COLO668 (cell line): ENCODE data around the gene TWF2.

Source experiments
- DNase-seq: peaks from one replicate; lab custom pipeline; 2025; ENCODE audit not compliant: unreplicated experiment; lab: John Stamatoyannopoulos, UW

TWF2 gene

DNA sequence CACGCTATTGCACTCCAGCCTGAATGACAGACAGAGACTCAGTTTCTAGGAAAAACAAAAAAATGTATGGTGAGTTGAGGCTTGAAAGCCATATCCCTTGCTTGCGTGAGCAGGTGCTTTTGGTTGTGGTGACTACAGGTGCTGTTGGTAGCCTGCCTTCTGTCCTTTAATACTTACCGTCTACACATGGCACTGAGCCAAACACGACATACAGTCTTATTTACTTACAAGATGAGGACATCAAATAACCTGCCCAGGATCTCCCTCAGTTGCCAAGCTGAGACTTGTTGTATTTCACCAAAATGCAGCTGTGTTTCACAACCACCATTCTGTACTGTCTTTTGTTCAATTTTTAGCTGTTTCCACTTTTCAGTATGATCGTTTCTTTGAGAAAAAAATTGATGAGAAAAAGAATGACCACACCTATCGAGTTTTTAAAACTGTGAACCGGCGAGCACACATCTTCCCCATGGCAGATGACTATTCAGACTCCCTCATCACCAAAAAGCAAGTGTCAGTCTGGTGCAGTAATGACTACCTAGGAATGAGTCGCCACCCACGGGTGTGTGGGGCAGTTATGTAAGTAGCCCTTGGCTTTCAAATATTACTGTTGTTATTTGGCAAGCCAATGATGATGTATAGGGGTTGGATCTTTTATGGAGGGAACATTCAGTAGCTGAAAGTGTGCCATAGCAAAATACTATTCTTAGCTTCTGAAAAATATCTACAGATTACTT is 34.5 kb downstream of the TWF2 start:
- peak; percentile 85 for DNase-seq

DNA sequence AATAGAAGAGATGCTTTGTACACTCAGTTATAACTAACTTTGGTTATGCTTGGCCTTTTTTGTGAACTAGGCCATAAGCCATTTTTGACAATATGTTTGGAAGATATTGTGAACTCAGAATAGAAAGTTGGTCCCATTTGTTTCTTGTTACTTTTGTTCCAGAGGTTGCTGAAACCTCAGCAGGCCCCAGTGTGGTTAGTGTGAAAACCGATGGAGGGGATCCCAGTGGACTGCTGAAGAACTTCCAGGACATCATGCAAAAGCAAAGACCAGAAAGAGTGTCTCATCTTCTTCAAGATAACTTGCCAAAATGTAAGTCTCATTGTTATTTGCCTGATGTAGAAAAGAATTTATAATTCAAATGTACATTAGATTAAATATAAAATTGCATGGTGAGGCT is 35.3 kb downstream of the TWF2 start:
- no peak for DNase-seq

DNA sequence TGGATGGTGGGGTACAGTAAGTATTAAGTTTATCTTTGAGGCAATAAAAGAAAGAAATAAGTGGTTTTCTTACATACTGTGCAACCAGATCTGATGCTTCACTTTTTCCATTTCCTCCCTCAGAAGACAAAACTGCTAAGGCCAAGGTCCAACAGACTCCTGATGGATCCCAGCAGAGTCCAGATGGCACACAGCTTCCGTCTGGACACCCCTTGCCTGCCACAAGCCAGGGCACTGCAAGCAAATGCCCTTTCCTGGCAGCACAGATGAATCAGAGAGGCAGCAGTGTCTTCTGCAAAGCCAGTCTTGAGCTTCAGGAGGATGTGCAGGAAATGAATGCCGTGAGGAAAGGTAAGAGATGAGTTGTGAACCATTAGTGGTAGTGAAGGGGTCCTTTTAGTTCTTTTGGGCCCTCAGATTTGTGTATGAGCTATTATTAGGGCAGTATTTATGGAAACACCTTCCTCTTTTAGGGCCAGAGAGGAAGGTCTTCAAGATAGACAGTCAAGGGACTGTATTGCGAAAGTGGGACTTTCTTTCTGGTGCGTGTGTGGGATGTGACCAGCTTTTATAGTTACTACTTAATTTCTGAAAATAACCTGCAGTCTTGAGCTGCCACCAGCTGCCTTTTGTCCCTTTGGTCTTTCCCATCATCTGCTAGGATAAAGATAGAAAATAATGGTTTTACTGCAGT is 36.4 kb downstream of the TWF2 start:
- no peak for DNase-seq

DNA sequence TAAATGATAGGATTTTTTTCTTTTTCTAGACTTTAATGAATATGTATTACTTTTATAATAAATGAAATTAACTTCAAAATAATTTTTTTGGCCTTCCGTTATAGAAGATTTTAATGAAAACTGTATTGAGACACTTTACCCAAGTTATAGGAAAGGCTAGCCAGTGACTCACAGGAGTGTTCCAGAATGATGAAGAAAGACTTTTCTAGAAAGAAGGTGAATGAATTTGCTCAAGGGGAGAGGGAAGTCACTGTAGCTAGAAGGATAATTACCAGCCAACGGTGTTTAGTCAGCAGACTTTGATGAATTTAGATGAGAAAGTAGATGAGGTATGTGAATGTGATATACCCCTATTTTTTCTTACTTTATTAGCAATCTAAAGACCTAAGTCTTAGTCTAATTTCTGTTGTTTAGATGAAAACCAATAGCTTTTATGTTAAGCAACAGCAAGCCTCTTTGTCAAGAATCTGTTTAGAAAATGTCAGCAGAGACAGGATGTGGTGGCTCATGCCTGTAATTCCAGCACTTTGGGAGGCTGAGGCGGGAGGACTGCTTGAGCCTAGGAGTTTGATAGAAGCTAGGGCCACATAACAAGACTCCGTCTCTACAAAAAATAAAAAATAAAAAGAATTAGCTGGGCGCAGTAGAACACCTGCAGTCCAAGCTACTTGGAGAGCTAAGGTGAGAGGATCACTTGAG is 37.8 kb downstream of the TWF2 start:
- no peak for DNase-seq

DNA sequence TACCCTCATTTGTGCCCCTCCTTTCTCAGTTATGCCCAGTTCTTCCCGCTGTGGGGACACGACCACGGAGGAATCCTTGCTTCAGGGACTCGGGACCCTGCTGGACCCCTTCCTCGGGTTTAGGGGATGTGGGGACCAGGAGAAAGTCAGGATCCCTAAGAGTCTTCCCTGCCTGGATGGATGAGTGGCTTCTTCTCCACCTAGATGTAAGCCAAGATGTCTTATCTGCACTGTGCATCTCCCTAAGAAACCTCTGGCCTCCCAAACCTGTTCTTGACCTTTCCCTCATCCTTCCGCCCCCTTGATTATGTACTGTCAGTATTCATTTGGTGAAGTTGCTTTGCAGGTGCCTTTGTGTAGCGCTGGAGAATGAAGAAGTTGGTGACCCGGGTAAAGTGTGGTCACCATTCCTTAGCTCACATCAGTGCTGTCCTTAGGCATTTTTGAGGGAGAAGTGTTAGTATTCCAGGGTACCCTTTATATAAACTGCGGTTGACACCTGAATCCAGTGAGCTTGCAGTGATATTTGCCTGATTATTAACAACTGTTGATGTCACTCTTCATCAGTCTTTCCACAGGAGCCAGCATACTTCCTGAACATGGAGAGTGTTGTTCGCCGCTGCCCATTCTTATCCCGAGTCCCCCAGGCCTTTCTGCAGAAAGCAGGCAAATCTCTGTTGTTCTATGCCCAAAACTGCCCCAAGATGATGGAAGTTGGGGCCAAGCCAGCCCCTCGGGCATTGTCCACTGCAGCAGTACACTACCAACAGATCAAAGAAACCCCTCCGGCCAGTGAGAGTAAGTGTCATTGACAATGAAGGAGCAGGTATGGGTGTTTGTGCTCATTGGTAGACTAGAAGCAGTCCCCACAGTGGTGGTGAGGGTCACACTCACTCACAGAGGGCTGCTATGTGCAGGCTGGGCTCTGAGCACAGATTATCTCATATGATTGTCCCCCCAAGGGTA is 40.0 kb downstream of the TWF2 start:
- DNase-seq: no peak

DNA sequence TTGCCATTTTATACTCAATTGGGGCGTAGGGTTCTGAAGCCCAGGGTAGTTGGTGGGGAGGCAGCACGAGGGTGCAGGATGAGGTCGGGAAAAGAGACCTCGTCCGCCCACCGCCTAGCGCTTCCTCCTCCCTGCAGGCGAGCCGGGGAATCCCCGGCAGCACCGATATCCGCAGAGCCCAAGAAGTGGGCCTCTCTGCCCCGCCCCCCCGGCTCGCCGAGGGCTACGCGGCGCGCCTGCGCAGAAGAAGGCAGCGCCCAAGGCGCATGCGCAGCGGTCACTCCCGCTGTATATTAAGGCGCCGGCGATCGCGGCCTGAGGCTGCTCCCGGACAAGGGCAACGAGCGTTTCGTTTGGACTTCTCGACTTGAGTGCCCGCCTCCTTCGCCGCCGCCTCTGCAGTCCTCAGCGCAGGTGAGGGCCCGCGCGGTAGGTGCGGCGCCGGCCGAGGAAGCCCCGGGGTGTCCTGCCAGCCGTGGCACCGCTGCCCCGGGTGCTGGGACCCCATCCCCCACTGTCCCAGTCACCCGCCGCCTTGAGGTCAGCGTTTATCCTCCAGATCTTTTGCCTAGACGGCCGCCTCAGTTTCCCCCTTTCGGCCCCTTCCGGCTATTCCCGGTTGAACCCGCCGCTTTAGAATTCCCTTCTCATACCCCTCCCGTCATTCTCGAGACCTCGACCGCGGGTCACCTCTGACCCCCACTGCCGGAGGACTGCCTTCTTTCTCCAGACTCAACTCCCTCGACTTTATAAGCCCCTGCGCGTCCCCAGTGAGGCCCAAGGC is 40.9 kb downstream of the TWF2 start, which contains the start of gene ALAS1:
TSS of gene ALAS1 (plus strand) at position 319 of the 784 bp plus-strand sequence. CDS start 1,082 bp downstream, outside the sequence.
- DNase-seq: peak; percentile 92

DNA sequence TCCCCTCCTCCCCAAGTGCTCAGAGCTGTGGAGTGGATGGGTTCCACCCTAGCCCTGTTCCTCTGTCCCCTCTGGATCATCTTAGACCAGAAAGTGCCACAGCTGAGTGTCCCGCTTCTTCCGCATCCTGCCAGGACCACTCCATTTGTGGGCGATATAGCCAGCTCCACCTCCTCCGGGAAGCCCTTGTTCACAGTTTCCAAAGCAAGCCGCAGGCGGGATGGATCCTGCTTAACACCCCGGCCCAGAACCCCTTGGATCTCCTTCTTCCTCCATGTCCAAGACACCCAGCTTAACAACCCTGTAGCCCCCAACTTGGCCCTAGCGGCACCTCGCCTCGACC is 41.5 kb downstream of the TWF2 start:
- DNase-seq: no peak

DNA sequence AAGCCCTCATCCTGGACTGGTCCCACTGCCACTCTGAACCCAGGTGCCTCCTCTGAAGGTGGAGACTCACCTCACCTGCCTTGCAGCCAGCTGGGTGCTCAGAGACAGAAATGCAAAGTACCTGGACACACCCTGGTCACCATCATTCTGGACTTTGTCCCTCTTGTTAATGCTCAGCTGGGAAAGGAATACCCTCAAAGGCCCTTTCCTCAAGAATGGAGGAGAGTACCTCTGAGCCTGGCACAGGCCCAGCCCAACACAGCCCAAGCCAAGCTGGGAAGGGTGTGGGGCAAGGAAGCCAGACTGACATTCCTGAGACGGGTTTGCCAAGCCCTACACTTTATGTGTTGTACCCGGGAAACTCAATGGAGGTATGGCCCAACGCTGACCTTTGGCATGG is 42.0 kb downstream of the TWF2 start:
- peak; percentile 38 for DNase-seq

DNA sequence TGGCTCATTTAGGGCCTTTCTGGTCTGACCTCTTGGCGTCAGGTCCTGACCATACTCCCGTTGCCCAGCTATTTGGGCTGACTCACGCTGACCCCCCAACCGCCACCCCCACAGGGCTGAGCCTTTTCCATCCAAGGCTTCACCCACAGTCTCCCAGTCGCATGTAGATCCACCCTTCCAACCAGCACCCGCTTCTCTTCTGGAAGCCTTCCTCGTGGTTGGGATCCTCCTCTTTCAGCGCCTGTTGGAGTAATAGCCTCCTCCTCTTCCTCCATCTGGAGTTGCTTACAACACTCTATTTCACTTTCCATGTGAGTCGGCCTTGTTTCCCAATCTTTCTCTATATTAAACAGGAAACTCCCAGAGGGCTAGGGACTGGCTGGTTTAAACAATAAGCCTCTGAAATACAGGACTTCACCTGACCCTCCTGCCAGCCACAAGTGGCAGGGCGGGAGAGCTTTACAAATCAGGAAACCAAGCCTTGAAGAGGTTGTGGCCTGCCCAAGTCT is 43.1 kb downstream of the TWF2 start:
- no peak for DNase-seq

DNA sequence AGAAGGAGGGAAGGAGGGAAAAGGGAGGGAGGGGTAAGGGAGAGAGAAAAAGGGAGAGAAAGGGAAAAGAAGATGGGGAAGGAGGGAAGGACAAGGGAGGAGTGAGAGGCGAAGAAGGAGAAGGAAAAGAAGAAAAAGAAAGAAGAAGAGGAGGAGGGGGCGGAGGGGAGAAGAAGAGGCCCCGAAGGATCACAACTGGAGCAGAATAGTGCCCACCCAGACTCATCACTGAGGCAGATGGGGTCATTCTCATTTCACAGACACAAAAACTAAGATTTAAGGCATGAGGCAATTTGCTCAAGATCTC is 43.7 kb downstream of the TWF2 start:
- DNase-seq: no peak

DNA sequence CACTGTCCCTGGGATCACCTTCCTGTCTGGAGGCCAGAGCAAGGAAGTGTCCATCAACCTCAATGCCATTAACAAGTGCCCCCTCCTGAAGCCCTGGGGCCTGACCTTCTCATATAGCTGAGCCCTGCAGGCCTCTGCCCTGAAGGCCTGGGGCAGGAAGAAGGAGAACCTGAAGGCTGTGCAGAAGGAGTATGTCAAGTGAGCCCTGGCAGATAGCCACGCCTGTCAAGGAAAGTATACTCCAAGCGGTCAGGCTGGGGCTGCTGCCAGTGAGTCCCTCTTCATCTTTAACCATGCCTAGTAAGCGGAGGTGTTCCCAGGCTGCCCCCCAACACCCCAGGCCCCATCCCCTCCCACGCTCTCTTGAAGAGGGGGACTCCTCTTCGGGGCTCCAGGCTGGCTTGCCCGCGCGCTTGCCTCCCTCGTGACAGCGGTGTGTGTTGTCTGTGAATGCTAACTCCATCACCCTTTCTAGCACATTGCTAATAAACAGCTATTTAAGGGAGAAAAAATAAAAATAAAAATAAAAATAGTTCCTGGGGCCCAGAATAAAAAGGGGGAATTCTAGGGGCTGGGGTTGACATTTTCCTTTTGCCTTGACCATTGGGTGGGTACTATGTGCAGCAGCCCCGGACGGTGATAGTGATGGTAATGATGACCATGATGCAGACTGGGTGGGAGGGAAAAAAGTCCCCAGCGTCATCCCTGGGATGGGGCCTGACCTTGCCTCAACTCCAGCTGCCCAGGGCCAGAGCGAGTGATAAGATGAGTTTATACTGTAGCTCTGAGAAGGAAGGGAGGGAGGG is 44.3 kb downstream of the TWF2 start:
- no peak for DNase-seq

DNA sequence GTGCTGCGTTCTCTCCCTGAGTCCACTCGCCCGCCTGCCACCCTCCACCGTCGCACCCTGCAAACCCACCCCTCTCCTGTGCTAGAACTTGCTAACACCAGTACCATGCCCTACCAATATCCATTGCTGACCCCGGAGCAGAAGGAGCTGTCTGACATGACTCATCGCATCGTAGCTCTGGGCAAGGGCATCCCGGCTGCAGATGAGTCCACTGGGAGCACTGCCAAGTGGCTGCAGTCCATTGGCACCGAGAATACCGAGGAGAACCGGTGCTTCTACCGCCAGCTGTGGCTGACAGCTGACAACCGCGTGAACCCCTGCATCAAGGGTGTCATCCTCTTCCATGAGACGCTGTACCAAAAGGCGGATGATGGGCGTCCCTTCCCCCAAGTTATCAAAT is 45.9 kb downstream of the TWF2 start:
- peak; percentile 21 for DNase-seq

DNA sequence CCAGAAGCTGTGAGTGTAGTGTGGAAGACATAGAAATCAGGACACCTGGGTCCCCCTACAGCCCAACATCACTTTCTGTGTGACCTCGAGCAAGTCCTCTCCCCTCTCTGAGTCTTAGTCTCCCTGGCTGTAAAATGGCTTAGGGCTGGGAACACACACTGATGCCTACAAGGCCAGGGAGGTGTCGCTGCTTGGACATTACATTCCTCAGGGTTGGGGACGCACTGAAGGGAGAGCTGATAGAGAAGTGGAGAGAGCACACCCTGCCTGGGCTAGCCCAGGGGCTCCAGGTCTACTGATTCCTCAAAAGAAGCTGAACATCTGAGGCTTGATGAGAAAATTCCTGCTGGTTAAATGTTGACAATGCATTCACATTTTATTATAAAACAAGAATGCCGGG is 47.3 kb downstream of the TWF2 start:
- DNase-seq: no peak

DNA sequence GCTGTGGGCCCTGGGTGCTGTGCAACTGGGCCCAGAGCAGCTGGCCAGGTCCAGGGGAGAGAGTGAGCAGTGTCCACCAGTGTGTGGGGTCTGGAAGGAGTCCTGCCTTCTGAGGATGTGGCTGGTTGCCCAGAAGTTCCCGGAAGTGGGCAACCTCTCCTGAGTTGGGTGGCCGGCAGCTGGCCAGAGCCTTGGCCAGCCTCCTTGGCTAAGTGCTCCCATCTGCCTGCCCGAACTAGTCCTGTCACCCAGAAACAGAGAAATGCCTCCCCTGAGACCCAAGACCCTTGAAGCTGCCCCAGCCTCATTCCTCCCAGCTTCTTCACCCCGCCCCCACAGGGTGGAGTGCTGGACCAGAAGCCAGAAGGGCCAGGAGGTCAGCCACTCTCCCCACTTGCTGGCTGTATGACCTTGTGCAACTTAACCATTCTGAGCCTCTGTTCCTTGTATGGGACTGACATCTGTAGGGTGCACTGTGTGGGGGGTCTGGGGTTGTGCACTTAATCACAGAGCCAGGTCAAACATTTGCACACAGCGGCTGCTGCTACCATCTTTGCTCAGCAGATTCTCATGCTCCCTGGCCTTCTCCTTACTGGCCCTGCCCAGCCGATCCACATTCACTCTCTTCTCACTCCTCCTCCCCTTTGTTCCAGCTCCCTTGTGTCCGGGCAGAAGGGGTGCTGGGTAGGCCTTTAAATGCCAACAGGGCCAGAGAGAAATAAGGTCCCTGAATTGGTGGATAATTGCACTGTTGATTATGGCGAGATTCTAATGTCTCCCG is 48.5 kb downstream of the TWF2 start:
- DNase-seq: no peak

DNA sequence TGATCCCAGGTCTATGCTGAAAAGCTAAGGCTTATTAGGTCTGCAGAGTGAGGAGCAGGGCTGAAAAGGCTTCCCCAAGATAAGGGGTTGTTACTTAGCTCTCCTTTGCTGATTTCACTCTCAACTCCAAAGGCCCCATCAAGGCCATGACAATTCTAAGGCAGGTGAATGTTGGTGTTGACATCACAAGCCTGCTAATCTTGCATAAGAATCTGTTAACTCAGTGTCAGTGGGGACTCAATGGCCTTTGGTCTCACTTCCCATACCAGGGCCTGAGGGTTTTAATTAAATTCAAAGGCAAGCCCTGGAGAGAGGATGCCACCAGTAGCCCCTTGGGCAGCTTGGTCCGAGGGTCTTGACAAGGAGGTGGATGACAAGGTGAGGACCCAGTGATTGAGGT is 50.4 kb downstream of the TWF2 start:
- no peak for DNase-seq

DNA sequence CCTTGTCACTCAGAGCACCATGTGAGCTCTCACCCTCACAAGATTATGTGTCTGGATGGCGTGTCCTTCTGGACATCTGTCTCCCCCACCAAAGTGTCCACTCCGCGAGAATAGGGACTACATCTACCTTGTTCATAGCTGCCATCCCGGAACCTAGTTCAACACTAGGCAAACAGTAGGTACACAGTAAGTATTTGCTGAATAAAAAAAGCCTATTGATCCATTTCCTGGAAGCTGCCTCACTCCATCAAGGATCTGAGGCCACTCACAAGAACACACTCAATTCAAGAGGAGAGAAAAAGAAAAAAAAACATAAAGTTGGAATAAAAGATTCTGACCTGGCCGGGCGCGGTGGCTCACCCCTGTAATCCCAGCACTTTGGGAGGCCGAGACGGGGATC is 52.2 kb downstream of the TWF2 start:
- no peak for DNase-seq

DNA sequence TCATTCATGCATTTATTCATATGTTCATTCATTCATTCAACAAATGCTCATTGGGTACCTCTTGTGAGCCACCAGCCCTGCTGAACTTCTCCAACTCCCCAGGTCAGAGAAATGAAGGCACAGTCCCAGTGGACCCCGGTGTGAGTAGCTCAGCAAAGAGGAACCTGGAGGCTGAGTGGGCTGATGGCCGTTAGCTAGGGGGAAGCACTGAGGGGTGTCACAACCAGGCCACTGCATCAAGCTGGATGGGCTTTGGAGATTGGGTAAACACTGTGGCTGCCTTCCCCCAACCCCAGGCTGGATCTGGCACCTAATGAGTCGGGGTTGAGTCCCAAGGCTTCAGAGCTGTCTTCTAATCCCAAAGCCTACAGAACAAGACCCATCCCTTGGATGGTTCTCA is 53.1 kb downstream of the TWF2 start:
- no peak for DNase-seq

DNA sequence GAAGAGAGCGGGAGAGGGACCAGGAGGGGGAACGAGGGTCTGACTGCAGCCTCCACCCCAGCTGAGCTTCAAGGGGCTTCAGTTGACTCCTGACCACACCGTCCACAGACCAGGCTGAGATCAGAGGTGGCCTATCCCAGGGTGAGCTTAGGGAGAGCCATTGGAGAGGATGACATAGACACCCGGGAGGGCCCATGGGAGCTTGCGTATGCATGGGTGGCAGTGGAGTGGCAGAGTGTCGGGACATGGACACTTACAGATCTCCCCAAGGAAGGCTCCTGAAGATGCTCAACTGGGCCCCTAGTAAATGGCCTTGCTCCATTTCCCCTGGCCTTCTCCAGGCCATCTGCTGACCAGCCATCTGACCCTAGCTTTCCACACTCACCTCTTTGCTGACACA is 53.6 kb downstream of the TWF2 start:
- no peak for DNase-seq

DNA sequence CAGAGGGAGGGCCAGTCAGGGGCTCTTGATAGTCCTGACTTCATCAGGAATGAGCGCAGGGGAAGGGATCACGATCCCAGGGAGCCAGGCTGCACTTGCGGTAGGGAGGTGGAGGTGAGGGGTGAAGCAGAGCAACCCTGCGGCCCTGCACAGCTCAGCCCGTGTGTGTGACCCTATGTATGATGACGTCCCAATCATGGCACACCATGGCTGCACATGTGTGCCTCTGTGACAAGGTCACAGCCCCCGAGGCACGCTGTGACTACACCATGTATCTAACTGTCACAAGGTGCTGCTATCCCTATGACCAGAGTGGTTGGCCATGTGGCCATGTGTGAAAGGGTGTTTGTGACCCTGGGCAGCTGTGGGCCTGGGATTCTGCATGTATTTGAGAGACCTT is 54.3 kb downstream of the TWF2 start:
- DNase-seq: no peak
